GM18499 (cell line): ENCODE results near the gene GTF2IRD1.
"Not testable (repeated sequence)": the region's sequence is repeated elsewhere in the genome, so short reads cannot be mapped to it uniquely, and the experiment has no call there.

Source experiments
- ATAC-seq: cut with Tn5 transposase; IDR thresholded peaks from one replicate; pipeline ENCODE4 v1.9.1; 2021; ENCODE audit warnings: moderate number of reproducible peaks; ENCODE audit not compliant: insufficient read depth, unreplicated experiment

GTF2IRD1 gene

GRCh38 chr7:74544706-74545469 lies 91.2 kb downstream of the GTF2IRD1 start:
- no peak for ATAC-seq

GRCh38 chr7:74545921-74546320 lies 92.2 kb downstream of the GTF2IRD1 start:
- ATAC-seq, result no peak

GRCh38 chr7:74553596-74554012 lies 99.9 kb downstream of the GTF2IRD1 start:
- ATAC-seq, result not testable (repeated sequence)

- no peak for ATAC-seq
These were observed 100.5 kb downstream of the GTF2IRD1 start for GRCh38 chr7:74554178-74554577.

GRCh38 chr7:74560086-74560719 lies 106.5 kb downstream of the GTF2IRD1 start:
- no peak for ATAC-seq

- ATAC-seq, result no peak
These were observed 108.3 kb downstream of the GTF2IRD1 start for GRCh38 chr7:74561898-74562613.

- not testable (repeated sequence) for ATAC-seq
These were observed 109.9 kb downstream of the GTF2IRD1 start for GRCh38 chr7:74563639-74564038.

- no peak for ATAC-seq
These were observed 113.6 kb downstream of the GTF2IRD1 start for GRCh38 chr7:74567318-74567668.

- no peak for ATAC-seq
These were observed 115.0 kb downstream of the GTF2IRD1 start for GRCh38 chr7:74568658-74569057.

- no peak for ATAC-seq
These were observed 115.9 kb downstream of the GTF2IRD1 start for GRCh38 chr7:74569501-74570075.

- no peak for ATAC-seq
These were observed 116.9 kb downstream of the GTF2IRD1 start for GRCh38 chr7:74570533-74571156.

- no peak for ATAC-seq
These were observed 118.7 kb downstream of the GTF2IRD1 start for GRCh38 chr7:74572301-74572979.

GRCh38 chr7:74573512-74573911 lies 119.8 kb downstream of the GTF2IRD1 start:
- ATAC-seq, result no peak

- no peak for ATAC-seq
These were observed 121.5 kb downstream of the GTF2IRD1 start for GRCh38 chr7:74575083-74575784.

- ATAC-seq, result no peak
These were observed 122.1 kb downstream of the GTF2IRD1 start for GRCh38 chr7:74575811-74576210.

GRCh38 chr7:74579800-74580685 lies 126.3 kb downstream of the GTF2IRD1 start:
- ATAC-seq, result no peak

- no peak for ATAC-seq
These were observed 128.3 kb downstream of the GTF2IRD1 start for GRCh38 chr7:74581916-74582440.

GRCh38 chr7:74582447-74583039 lies 128.8 kb downstream of the GTF2IRD1 start:
- no peak for ATAC-seq
